Measurements from ENCODE around the gene SNIP1. TPM values are rescaled to one million over a fixed set of nuclear protein-coding genes. Genes with fewer than 3 reads are reported as not detected.

Gene SNIP1
- total and polyA plus RNA-seq, 2 of the 8 experiments (the other 6 are each of a cell fraction or from before 2014, with no cell fraction given): 3.7 to 15.7 TPM

GRCh38 chr1:37540036-37540785 lies 13.9 kb downstream of the SNIP1 start:
- Histone ChIP-seq H4K5ac (ENCODE audit: insufficient read length, low read depth, low read length) (no peak overlapping the region), H3K36me3 (ENCODE audit: control insufficient read depth in 2 of 4, insufficient read depth in 4 of 4, low read length in 3 of 4) (peaks cover 8 to 53% (median 31%) of the 10 kb centered on the region in 4 experiments), H3K23ac (ENCODE audit: insufficient read length) (no peak overlapping the region), H3K4me1 (replicated peaks in 1 of 4; ENCODE audit: control insufficient read depth in 3 of 4, insufficient read depth in 4 of 4, low read length in 3 of 4) (no peaks in the 10 kb centered on the region), H2BK5ac (ENCODE audit: low read depth, low read length) (no peak overlapping the region), H3K4me3 (ENCODE audit: extremely low read depth in 1 of 4, insufficient read depth in 2 of 4, low read depth in 3 of 4, low read length in 4 of 4) (no peak overlapping the region), H2BK120ac (replicated peaks; ENCODE audit: low read depth, low read length) (no peak overlapping the region), H3K79me2 (ENCODE audit: control insufficient read depth in 1 of 2, insufficient read depth in 2 of 2, low read length in 2 of 2) (no peaks in the 10 kb centered on the region), H3K14ac (ENCODE audit: insufficient read length) (no peak overlapping the region), H3K18ac (ENCODE audit: extremely low read depth, low read length) (no peak overlapping the region), H3K9me3 (ENCODE audit: insufficient read depth in 2 of 2, low read depth in 1 of 2, low read length in 1 of 2) (no peaks in the 10 kb centered on the region), H4K8ac (ENCODE audit: extremely low read depth, insufficient read depth, low read length) (peak overlapping the region; percentile 51; the same call in 1 of the 2 replicates), H2AK5ac (ENCODE audit: low read depth, low read length) (no peak overlapping the region), H2BK15ac (ENCODE audit: low read length) (no peak overlapping the region), H2BK20ac (ENCODE audit: low read length) (no peak overlapping the region), H3K79me1 (ENCODE audit: low read depth, low read length) (no peaks in the 10 kb centered on the region), H2BK12ac (ENCODE audit: low read depth, low read length) (no peak overlapping the region), H3K9ac (replicated peaks in 1 of 4; ENCODE audit: extremely low read depth in 1 of 4, low read depth in 3 of 4, low read length in 3 of 4) (no peak overlapping the region), H4K91ac (replicated peaks; ENCODE audit: insufficient read length, low read length) (no peak overlapping the region), H3K4me2 (ENCODE audit: insufficient read depth in 1 of 2, low read depth in 2 of 2, low read length in 2 of 2) (no peak overlapping the region), H4K20me1 (replicated peaks in 1 of 2; ENCODE audit: control insufficient read depth in 1 of 2, insufficient read depth in 2 of 2, low read length in 2 of 2) (peaks cover 0 to 2% of the 10 kb centered on the region in 2 experiments), H3K23me2 (ENCODE audit: low read depth, low read length) (no peaks in the 10 kb centered on the region), H2AFZ (ENCODE audit: low read length) (no peak overlapping the region), H3K27ac (ENCODE audit: low read depth, low read length) (no peak overlapping the region), H3K4ac (replicated peaks; ENCODE audit: insufficient read length, low read depth, low read length) (no peak overlapping the region), H3K27me3 (replicated peaks in 1 of 4; ENCODE audit: control insufficient read depth in 3 of 4, extremely low read depth in 1 of 4, insufficient read depth in 3 of 4, low read length in 3 of 4) (no peaks in the 10 kb centered on the region), H3K56ac (replicated peaks; ENCODE audit: insufficient read length, low read depth, low read length) (no peak overlapping the region)
- 95% methylated on average over 30 of the region's 30 CpGs; no CpG with 5 or more reads in 1 of the 2 experiments for WGBS, 2 experiments (ENCODE audit: extremely low coverage in 1 of 2, insufficient coverage in 1 of 2, insufficient read length in 1 of 2, insufficient replicate concordance in 2 of 2, low coverage in 1 of 2, low lambda C conversion rate in 2 of 2, missing lambda C conversion rate in 1 of 2)
- CTCF ChIA-PET (ENCODE audit: partially characterized antibody): interaction anchor here (0.9 kb wide), 1 partner anchor 27 kb away, joined by 3 read pairs; no protein-coding TSS in a partner anchor
- POLR2A ChIA-PET (ENCODE audit: partially characterized antibody): interaction anchor here (0.5 to 0.7 kb wide), 2 partner anchors 15 to 17 kb away, joined by 3 read pairs; partner anchors contain the start of gene DNALI1
- TF ChIP-seq, protein P1, sequence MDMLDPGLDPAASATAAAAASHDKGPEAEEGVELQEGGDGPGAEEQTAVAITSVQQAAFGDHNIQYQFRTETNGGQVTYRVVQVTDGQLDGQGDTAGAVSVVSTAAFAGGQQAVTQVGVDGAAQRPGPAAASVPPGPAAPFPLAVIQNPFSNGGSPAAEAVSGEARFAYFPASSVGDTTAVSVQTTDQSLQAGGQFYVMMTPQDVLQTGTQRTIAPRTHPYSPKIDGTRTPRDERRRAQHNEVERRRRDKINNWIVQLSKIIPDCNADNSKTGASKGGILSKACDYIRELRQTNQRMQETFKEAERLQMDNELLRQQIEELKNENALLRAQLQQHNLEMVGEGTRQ (IDR thresholded peaks at IDR 0.05; ENCODE audit: low read length): no peak
- TF ChIP-seq RFX5 (IDR thresholded peaks at IDR 0.05; ENCODE audit: borderline replicate concordance, low read depth, low read length): no peak
- TF ChIP-seq KDM4A (IDR thresholded peaks at IDR 0.05; ENCODE audit: low read depth, low read length, severe bottlenecking): no peak
- no peak for TF ChIP-seq CREB1 (IDR thresholded peaks at IDR 0.05)
- DNase-seq (ENCODE audit: low read depth in 1 of 2, low spot score in 2 of 2): no peak
- FAIRE-seq: no peak
